GM10266 (cell line): Measurements from ENCODE around the gene COIL.

Experiments used
- DNase-seq: peaks from one replicate; pipeline ENCODE4 v3.0.0; 2012; ENCODE audit errors: extremely low spot score
- TF ChIP-seq, protein P1 (sequence below): IDR thresholded peaks from 2 replicates; pipeline ENCODE4 v1.5.1; 2012; ENCODE audit warnings: mild to moderate bottlenecking, low read depth; ENCODE audit not compliant: control insufficient read depth, insufficient read depth; ENCODE audit errors: missing control alignments

Gene COIL, protein sequence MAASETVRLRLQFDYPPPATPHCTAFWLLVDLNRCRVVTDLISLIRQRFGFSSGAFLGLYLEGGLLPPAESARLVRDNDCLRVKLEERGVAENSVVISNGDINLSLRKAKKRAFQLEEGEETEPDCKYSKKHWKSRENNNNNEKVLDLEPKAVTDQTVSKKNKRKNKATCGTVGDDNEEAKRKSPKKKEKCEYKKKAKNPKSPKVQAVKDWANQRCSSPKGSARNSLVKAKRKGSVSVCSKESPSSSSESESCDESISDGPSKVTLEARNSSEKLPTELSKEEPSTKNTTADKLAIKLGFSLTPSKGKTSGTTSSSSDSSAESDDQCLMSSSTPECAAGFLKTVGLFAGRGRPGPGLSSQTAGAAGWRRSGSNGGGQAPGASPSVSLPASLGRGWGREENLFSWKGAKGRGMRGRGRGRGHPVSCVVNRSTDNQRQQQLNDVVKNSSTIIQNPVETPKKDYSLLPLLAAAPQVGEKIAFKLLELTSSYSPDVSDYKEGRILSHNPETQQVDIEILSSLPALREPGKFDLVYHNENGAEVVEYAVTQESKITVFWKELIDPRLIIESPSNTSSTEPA

DNA sequence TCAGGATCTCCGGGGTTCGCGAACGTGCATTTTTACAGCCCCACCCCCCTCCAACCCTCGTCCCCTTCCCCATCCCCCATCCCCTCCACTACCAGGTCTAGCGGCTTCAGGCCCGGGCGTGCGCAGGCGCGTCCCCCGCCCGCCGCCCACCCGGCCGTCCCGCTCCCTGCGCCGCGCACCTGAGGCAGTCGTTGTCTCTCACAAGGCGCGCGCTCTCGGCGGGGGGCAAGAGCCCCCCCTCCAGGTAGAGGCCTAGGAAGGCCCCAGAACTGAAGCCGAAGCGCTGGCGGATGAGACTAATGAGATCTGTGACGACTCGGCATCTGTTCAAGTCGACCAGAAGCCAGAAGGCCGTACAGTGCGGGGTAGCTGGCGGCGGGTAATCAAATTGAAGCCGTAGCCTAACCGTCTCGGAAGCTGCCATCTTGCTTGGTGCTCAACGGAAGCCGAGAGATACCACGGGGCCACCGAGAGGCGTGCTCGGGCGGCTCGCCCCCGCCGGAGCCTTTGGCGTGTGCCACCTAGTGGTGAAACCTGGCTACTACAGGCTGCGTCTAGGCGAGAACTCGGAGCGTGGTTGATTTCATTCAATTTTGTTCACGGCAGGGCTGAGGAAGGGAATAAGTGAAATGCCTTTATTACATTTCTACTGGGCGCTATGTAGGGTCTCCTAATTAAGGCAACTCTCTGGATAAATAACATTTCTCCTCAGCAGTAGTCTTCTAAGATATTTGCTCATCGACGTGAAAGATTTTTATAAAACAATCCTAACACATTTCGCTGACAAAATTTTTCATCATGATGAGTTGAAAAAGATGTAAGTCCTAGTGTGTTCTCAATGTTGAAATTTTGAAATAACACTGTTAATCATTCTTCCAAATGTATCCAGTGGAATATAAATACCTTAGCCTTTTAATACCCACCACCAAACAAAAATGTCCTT is at the start of gene COIL:
TSS of gene COIL (minus strand) at position 455 of the 943 bp plus-strand sequence. CDS start at position 424, 31 bp downstream.
- DNase-seq, result peak; percentile 94
- TF ChIP-seq, protein P1, sequence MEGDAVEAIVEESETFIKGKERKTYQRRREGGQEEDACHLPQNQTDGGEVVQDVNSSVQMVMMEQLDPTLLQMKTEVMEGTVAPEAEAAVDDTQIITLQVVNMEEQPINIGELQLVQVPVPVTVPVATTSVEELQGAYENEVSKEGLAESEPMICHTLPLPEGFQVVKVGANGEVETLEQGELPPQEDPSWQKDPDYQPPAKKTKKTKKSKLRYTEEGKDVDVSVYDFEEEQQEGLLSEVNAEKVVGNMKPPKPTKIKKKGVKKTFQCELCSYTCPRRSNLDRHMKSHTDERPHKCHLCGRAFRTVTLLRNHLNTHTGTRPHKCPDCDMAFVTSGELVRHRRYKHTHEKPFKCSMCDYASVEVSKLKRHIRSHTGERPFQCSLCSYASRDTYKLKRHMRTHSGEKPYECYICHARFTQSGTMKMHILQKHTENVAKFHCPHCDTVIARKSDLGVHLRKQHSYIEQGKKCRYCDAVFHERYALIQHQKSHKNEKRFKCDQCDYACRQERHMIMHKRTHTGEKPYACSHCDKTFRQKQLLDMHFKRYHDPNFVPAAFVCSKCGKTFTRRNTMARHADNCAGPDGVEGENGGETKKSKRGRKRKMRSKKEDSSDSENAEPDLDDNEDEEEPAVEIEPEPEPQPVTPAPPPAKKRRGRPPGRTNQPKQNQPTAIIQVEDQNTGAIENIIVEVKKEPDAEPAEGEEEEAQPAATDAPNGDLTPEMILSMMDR, result peak; percentile 97

DNA sequence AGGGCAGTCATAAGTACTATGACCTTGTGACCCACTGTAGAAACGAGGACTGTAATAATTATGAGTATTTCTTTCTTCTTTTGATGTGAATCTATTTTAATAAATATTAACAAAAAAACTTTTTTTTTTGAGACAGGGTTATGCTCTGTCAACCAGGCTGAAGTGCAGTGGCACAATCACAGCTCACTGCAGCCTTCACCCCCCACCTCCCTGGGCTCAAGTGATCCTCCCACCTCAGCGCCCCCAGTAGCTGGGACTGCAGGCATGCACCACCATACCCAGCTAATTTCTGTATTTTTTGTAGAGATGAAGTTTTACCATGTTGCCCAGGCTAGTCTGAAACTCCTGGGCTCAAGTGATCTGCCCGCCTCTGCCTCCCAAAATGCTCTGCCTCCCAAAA is 49.6 kb upstream of the COIL start:
- no peak for DNase-seq
- TF ChIP-seq, protein P1, result no peak

DNA sequence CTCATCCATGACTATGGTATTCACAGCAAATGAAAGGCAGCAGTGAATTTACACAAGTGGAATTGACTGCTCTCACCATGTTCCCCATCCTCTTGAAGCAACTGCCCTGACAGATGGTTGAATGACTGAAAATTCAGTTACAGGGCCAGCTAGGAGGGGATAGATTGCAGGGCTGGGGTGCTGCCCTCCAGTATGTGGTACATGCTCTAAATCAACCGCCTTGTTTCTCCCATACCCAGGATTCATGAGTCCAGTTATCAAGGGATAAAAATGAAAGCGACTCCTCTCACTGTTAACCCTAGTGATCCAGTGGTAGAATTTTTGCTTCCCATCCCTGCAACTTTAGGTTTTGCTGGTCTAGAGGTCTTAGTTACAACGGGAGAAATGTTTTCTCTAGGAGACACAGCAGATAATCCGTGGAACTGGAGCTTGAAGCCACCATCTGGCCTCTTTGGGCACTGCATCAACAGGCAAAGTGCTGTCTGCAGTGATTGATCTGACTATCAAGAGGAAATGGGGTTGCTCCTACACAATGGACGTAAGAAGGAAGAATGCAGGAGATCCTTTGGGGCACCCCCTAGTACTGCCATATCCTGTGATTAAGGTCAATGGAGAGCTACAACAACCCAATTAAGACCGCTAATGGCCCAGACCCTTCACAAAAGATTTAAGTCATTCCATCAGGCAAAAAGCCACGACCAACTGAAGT is 49.0 kb upstream of the COIL start:
- DNase-seq, result peak; percentile 66
- TF ChIP-seq, protein P1, result peak; percentile 72

DNA sequence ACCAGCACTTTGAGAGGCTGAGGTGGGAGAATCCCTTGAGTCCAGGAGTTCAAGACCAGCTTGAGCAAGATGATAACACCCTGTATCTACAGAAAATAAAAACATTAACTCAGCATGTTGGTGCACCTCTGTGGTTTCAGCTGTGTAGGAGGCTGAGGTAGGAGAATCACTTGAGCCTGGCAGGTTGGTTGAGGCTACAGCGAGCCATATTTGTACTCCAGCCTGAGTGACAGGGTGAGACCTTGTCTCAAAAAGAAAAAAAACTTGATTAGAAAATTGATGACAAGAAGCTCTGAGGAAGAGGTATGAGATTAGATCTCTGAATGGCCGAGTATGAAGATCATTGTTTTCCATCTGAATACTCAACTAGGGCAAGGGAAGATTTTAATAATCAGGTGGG is 48.1 kb upstream of the COIL start:
- TF ChIP-seq, protein P1, result no peak
- no peak for DNase-seq

DNA sequence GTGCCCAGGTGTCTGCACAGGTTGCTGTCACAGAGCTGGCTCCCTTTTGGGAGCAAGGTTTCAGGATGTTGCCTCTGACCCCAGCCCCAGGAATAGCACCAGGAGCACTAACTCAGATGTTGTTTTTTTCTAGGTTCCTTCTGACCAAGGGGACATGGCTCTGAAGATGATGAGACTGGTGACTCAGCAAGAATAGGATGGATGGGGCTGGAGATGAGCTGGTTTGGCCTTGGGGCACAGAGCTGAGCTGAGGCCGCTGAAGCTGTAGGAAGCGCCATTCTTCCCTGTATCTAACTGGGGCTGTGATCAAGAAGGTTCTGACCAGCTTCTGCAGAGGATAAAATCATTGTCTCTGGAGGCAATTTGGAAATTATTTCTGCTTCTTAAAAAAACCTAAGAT is 45.2 kb upstream of the COIL start:
- TF ChIP-seq, protein P1, result no peak
- DNase-seq, result no peak

DNA sequence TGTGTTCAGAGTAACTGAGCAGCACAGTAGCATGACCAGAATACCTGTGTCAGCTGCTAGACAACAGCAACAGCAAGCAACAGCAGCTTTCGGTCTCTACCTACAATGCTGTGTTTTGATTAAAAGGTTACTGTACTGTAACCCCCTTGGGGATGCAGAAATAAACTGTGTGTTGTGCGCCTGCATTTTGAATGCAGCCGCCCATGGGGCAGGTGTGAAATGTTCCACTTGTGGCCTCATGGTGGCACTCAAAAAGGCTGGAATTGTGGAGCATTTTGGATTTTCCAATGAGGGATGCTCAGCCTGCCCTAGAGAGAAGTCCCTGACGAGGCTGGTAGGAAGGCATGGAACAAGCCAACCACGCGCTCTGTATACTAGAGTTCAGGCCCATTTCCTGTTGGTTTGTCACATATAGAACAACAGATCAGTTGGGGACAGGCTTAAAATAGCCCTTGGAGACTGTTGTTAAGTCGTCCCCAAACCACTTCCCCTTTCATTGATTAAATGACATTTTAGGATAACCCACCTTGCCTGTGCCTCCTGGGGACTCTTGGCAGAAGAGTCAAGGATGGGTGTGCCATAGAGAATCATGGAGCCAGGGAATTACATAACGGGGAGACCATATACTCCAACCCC is 44.2 kb upstream of the COIL start:
- DNase-seq, result peak; percentile 69

More for the DNA sequence above, 44.2 kb upstream of the COIL start:
- TF ChIP-seq, protein P1, result peak; percentile 23
